NCI-H1092 (cell line): ENCODE data around the gene ZBTB4.

Experiments used
- DNase-seq: peaks from one replicate; lab custom pipeline; 2025; lab: John Stamatoyannopoulos, UW

ZBTB4 gene

DNA sequence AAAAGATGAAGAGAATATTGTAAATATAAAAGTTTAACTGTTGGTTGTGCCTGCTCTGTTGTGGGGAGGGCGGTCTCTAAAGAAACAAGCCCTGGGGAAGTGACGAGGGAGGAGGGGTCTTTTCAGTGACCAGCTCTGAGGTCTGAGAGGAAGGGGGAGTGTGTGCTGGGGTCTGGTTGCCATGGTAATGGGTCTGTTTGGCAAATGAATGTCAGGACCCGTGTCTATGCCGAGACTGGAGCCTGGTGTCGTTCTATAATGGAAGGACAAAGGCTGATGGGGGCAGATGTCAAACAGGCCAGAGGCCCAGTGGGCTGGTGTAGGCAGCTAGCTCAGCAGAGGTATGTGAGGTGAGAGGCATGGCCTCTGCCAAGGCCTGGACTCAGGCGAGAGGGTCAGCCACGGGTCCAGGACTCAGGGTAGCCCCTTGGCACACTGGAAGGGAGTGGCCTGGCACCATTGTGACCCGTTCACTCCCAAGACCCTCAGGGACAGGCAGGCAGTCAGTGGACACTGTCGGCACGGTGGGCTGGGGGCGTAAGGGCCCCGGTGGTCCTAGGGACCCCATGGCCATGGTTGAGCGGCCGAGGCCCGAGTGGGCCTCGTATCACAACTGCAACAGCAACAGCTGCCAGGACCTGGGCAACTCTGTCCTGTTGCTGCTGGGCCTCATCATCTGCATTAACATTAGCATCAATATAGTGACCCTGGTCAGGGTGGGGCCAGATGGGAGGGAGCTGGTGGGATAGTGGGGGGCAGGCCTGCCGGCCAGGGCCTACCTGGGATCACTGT, 59.4 kb downstream of the ZBTB4 start, which contains the start of gene SPEM1:
TSS of gene SPEM1 (plus strand) at position 506 of the 792 bp plus-strand sequence. CDS start at position 567, 61 bp downstream.
- no peak for DNase-seq

GRCh38 chr17:7418472-7419152, 60.8 kb downstream of the ZBTB4 start:
- no peak for DNase-seq

- no peak for DNase-seq
Measured at GRCh38 chr17:7417056-7417655, 62.3 kb downstream of the ZBTB4 start.

- DNase-seq = no peak
Measured at GRCh38 chr17:7416323-7416722, 63.1 kb downstream of the ZBTB4 start.

GRCh38 chr17:7415784-7416183, 63.6 kb downstream of the ZBTB4 start:
- no peak for DNase-seq

DNA sequence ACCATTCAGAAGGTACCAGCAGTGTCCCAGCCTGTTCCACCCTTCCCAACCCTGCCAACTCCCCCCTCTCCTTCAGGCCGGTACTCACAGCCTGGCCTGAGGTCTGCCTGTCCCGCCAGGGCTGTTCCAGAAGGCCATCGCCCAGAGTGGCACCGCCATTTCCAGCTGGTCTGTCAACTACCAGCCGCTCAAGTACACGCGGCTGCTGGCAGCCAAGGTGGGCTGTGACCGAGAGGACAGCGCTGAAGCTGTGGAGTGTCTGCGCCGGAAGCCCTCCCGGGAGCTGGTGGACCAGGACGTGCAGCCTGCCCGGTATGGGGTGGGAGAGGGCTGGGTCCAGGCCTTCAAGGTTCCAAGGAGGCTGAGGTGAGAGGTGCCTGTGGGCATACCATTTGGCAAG, 64.6 kb downstream of the ZBTB4 start:
- DNase-seq = no peak

DNA sequence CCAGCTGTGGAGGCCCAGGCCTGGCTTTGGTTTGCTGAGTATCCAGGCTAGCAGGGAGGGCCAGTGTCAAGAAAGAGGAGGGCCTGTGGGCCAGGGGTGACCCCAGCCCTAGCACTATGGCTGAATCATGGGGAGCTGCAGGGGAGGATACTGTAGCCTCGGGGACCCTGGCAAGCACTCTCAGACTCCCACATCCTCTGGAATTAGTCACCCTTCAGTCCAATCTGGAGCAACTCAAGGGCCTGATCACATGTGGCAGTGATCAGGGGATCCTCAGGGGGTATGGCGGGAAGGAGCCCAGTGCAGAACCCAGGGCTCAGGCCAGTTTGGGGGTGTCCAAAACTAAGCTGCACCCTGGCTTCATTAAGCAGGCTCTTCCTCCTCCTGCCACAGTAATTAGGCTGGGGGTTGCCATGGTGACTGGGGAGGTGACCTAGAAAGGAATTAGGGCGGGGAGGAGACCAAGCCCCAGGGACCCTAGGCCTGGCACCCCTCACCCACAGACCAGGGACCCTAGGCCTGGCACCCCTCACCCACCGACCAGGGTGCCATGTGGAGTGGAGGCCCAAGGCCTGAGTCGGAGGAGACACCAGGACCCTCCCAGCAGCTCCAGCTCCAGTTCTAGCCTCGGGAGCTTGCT, 66.0 kb downstream of the ZBTB4 start:
- DNase-seq = no peak

- no peak for DNase-seq
Measured at GRCh38 chr17:7411427-7411750, 68.0 kb downstream of the ZBTB4 start.

GRCh38 chr17:7410634-7411426, 68.6 kb downstream of the ZBTB4 start:
- DNase-seq = no peak

DNA sequence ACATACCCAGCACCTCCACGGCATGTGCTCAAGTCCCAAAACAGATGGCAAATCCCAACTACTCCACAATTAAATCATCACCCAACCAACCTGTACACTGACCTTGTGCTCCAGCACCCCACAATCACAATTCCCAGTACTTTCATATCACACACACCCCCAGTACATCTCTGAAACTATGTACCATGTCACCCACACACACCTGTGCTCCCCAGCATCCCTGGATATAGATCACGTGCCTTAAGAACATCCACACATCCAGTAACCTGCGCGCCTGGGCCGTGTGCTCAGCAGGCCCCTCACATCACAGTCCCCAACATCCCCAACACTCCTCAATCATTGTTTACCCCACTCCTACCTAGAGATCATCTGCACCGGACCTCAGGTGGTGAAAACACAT, 69.7 kb downstream of the ZBTB4 start:
- DNase-seq = no peak
